Left lung (tissue), 10 donors: ENCODE measurements around the gene SDK1. TPM values are rescaled to one million over a fixed set of nuclear protein-coding genes. Genes with fewer than 3 reads are reported as not detected.

ENCODE experiments used
- ATAC-seq: fragments of 200-7000 bp; cut with Tn5 transposase; one replicate; pipeline ENCODE4 v1.9.1; 2020; ENCODE audit warnings: moderate library complexity
- DNase-seq, 4 donors: peaks; one replicate each; pipeline ENCODE4 v3.0.0-alpha.2; 2013 to 2020
- H3K27ac ChIP-seq, 2 donors: fragments of 200-600 bp; sonication (generic) in 1 of 2; one replicate each; pipeline versions ENCODE4 v1.5.0 to v1.8.0; 2020 to 2021
- H3K27me3 ChIP-seq, 2 donors: fragments of 200-600 bp; sonication (generic) in 1 of 2; one replicate each; pipeline versions ENCODE4 v1.5.0 to v1.8.0; 2020 to 2021
- H3K36me3 ChIP-seq, 2 donors: fragments of 200-600 bp; sonication (generic) in 1 of 2; one replicate each; pipeline versions ENCODE4 v1.5.0 to v1.8.0; 2020 to 2021
- H3K4me1 ChIP-seq, 2 donors: fragments of 200-600 bp; one replicate each; pipeline ENCODE4 v1.8.0; 2021
- H3K4me3 ChIP-seq, 2 donors: fragments of 200-600 bp; sonication (generic) in 1 of 2; one replicate each; pipeline versions ENCODE4 v1.5.0 to v1.8.0; 2020 to 2021; ENCODE audit warnings: mild to moderate bottlenecking in 1 of 2
- H3K9me3 ChIP-seq, 2 donors: fragments of 200-600 bp; sonication (generic) in 1 of 2; one replicate each; pipeline versions ENCODE4 v1.5.0 to v1.8.0; 2020 to 2021
- CTCF ChIP-seq, 2 donors: fragments of 200-600 bp; sonication (generic) in 1 of 2; IDR thresholded peaks; one replicate each; pipeline versions ENCODE4 v1.5.0 to v1.8.0; 2021; ENCODE audit warnings: antibody characterized with exemption in 2 of 2
- intact Hi-C, 2 donors: fragments of 100-400 bp; cut with DNase I; formaldehyde crosslinking; loops; one replicate each; pipeline versions ENCODE4 v1.11.2 to v1.14.2; 2022
- polyA plus RNA-seq, 6 donors: library from polyadenylated mRNA; unstranded; fragments of 120-200 nt; gene quantifications; one replicate each; pipeline ENCODE4 v1.2.1, GENCODE V29; 2013; ENCODE audit not compliant: insufficient read length in 6 of 6
- total RNA-seq, 2 donors: library from RNA; stranded (reverse); fragmentation: NEBNext Ultra II Directional; extraction: Animal tissue kit (Norgen Biotek cat#: 25700); gene quantifications; one replicate each; pipeline ENCODE4 v1.2.1, GENCODE V29; 2021
- donor health status: DM: no; HTN: yes; CAD: no.
- donor health status: DM: no; HTN: no; CAD: no.

Gene SDK1
- total and polyA plus RNA-seq, 8 donors, result 5.5 to 17.6 (median 13.0) TPM

- Histone ChIP-seq H3K27me3 (no peaks in the 10 kb centered on the region), H3K36me3 (no peaks in the 10 kb centered on the region), H3K9me3 (peaks cover 0 to 27% of the 10 kb centered on the region in 2 donors), H3K4me1 (no peaks in the 10 kb centered on the region), H3K27ac (no peak overlapping the region), H3K4me3 (no peak overlapping the region)
- intact Hi-C loops, result no loop called here
- DNase-seq (no peak), ATAC-seq (no peak)
- no peak for TF ChIP-seq CTCF (IDR thresholded peaks at IDR 0.05)
Measured at GRCh38 chr7:4119848-4120247, 818.8 kb downstream of the SDK1 start.

GRCh38 chr7:4123346-4123745 is 822.3 kb downstream of the SDK1 start:
- TF ChIP-seq CTCF (IDR thresholded peaks at IDR 0.05), result no peak
- H3K27ac ChIP-seq, result no peak overlapping the region
- no peak overlapping the region for H3K4me3 ChIP-seq
- no peaks in the 10 kb centered on the region for H3K36me3 ChIP-seq
- no peaks in the 10 kb centered on the region for H3K4me1 ChIP-seq
- intact Hi-C loops, result no loop called here
- H3K27me3 ChIP-seq, result no peaks in the 10 kb centered on the region
- peaks cover 0 to 25% of the 10 kb centered on the region in 2 donors for H3K9me3 ChIP-seq
- no peak for ATAC-seq
- no peak for DNase-seq

GRCh38 chr7:4123823-4124222 is 822.8 kb downstream of the SDK1 start:
- no peaks in the 10 kb centered on the region for H3K4me1 ChIP-seq
- H3K27me3 ChIP-seq, result no peaks in the 10 kb centered on the region
- H3K27ac ChIP-seq, result no peak overlapping the region
- no peaks in the 10 kb centered on the region for H3K36me3 ChIP-seq
- intact Hi-C loops, result no loop called here
- ATAC-seq, result no peak
- peaks cover 0 to 22% of the 10 kb centered on the region in 2 donors for H3K9me3 ChIP-seq
- no peak for TF ChIP-seq CTCF (IDR thresholded peaks at IDR 0.05)
- DNase-seq, result no peak
- no peak overlapping the region for H3K4me3 ChIP-seq

DNA sequence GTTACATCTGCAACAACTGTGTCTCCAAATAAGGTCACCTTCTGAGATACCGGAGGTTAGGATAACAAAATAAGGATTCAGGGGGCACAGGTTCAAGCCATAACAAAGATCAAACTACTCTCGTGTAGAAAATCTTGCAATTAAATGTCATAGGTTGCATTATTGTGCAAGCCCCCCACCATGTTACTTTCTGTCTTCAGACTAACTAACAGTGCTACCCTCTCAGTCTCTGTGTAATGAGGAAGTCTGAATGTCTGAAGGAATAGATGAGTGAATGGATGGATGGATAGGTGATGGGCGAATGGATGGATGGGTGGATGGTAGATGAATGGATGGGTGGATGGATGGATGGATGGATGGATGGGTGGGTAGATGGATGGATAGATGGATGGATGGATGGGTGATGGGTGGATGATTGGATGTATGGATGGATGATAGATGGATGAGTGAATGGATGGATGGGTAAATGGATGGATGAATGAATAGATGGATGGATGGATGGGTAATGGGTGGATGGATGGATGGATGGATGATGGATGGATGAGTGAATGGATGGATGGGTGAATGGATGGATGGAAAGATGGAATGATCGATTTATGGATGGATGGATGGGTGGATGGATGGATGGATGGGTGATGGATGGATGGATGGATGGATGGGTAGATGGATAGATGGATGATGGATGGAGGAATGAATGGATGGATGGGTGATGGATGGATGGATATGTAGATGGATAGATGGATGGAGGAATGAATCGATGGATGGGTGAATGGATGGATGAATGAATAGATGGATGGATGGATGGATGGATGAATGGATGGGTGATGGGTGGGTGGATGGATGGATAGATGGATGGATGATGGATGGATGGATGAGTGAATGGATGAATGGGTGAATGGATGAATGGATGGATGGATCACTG is 823.8 kb downstream of the SDK1 start:
- Histone ChIP-seq H3K27me3 (no peaks in the 10 kb centered on the region), H3K4me3 (no peak overlapping the region), H3K36me3 (no peaks in the 10 kb centered on the region), H3K4me1 (no peaks in the 10 kb centered on the region), H3K27ac (no peak overlapping the region), H3K9me3 (peaks cover 0 to 18% of the 10 kb centered on the region in 2 donors)
- intact Hi-C loops, result no loop called here
- TF ChIP-seq CTCF (IDR thresholded peaks at IDR 0.05), result no peak
- no peak for DNase-seq
- no peak for ATAC-seq

DNA sequence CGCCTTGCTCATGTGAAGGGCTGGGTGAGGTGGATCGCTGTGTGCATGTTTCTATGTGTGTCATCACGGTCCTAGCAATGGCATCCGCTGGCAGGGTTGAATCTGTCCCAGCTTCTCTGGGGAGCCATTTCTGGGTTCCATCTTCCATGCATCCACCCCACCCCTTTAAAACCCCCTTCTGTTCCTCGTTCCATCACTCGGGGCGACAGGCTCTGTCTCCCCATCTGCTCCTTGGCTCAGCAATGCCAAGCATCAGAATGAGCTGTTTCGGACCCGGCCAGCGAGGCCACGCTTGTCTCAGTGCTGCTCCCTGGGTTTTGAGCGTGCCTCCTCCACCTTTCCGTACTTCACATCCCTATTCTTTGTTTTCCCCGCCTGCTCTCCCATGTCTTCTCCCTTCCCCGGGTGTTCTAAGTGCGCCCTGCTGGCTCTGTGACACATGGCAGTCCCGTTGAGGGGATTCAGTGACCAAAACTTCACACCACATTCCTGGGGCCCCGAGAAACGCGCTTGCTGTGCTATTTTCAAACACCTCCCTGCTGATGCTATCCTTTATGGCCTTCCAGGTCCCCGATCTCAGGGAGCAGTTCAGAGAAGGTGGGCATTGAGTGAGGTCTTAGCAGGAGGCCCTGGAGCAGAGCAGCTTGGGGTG is 827.0 kb downstream of the SDK1 start:
- Histone ChIP-seq H3K36me3 (no peaks in the 10 kb centered on the region), H3K27ac (no peak overlapping the region), H3K4me1 (no peaks in the 10 kb centered on the region), H3K9me3 (no peaks in the 10 kb centered on the region), H3K4me3 (no peak overlapping the region), H3K27me3 (no peaks in the 10 kb centered on the region)
- intact Hi-C loops, result no loop called here
- DNase-seq (no peak), ATAC-seq (no peak)
- no peak for TF ChIP-seq CTCF (IDR thresholded peaks at IDR 0.05)
